22Rv1 (cell line): ENCODE measurements around the gene MBOAT7.

Experiments used
- H3K27ac ChIP-seq: fragments of 450-650 bp; 2 replicates; pipeline ENCODE4 v1.5.1; 2017
- CTCF ChIP-seq: fragments of 450-650 bp; IDR thresholded peaks from 2 replicates; pipeline ENCODE4 v1.5.1; 2017; ENCODE audit warnings: mild to moderate bottlenecking
- ZFX ChIP-seq: fragments of 450-650 bp; IDR thresholded peaks from 2 replicates; pipeline ENCODE4 v1.6.1; 2017; ENCODE audit warnings: antibody characterized with exemption, borderline replicate concordance

The MBOAT7 gene

GRCh38 chr19:54125713-54126112, 63.7 kb downstream of the MBOAT7 start:
- TF ChIP-seq CTCF (no peak), ZFX (no peak)
- no peak overlapping the region for H3K27ac ChIP-seq

GRCh38 chr19:54124393-54124792, 65.0 kb downstream of the MBOAT7 start:
- TF ChIP-seq CTCF (no peak), ZFX (no peak)

GRCh38 chr19:54123682-54124081, 65.7 kb downstream of the MBOAT7 start:
- H3K27ac ChIP-seq: no peak overlapping the region
- no peak for TF ChIP-seq CTCF
- TF ChIP-seq ZFX: no peak

More at GRCh38 chr19:54124393-54124792, 65.0 kb downstream of the MBOAT7 start:
- no peak overlapping the region for H3K27ac ChIP-seq
